WTC11 (cell line): ENCODE measurements around the gene SH3TC1. TPM values are rescaled to one million over a fixed set of nuclear protein-coding genes. Genes with fewer than 3 reads are reported as not detected.
A peak's percentile ranks its signal among the peaks of the same experiment; 100 is the strongest.

Experiments
- ATAC-seq: fragments of 200-7000 bp; cut with Tn5 transposase; 2 replicates; pipeline ENCODE4 v1.10.0; 2021; ENCODE audit warnings: mild to moderate bottlenecking, moderate library complexity
- CTCF ChIA-PET: fragments of 300-600 bp; sonication (Branson Sonifier 250); formaldehyde crosslinking; loops from one replicate; lab custom pipeline; 2021; ENCODE audit warnings: antibody characterized with exemption; lab: Charles Lee
- POLR2A ChIA-PET: fragments of 350-600 bp; sonication (Branson Sonifier 250); formaldehyde crosslinking; loops from one replicate; lab custom pipeline; 2021; ENCODE audit warnings: antibody characterized with exemption; lab: Charles Lee
- DNase-seq: peaks from one replicate; pipeline ENCODE4 v3.0.0; 2021; ENCODE audit warnings: low spot score
- H3K27ac Mint-ChIP-seq: 2 replicates; pipeline ENCODE4 v1.8.0; 2021; ENCODE audit warnings: mixed read lengths
- H3K27me3 Mint-ChIP-seq: 2 replicates; pipeline ENCODE4 v1.8.0; 2021; ENCODE audit warnings: low read depth, mild to moderate bottlenecking, moderate library complexity, mixed read lengths
- H3K36me3 Mint-ChIP-seq: 2 replicates; pipeline ENCODE4 v1.8.0; 2021; ENCODE audit warnings: mixed read lengths
- H3K4me1 Mint-ChIP-seq: 2 replicates; pipeline ENCODE4 v1.8.0; 2022; ENCODE audit warnings: mixed read lengths
- H3K4me3 Mint-ChIP-seq: 2 replicates; pipeline ENCODE4 v1.8.0; 2021; ENCODE audit warnings: mild to moderate bottlenecking, moderate library complexity, mixed read lengths
- H3K9me3 Mint-ChIP-seq: 2 replicates; pipeline ENCODE4 v1.8.0; 2021; ENCODE audit warnings: mixed read lengths
- AFF4 ChIP-seq: sonication (generic); formaldehyde crosslinking; IDR thresholded peaks from 2 replicates; pipeline ENCODE4 v1.8.1; 2023; ENCODE audit warnings: mild to moderate bottlenecking, missing genetic modification reagents, borderline replicate concordance
- ATF1 ChIP-seq: sonication (generic); formaldehyde crosslinking; IDR thresholded peaks from 2 replicates; pipeline ENCODE4 v1.8.1; 2023; ENCODE audit warnings: mild to moderate bottlenecking, moderate library complexity, missing genetic modification reagents
- CTCF ChIP-seq: fragments of 200-600 bp; IDR thresholded peaks from 2 replicates; pipeline ENCODE4 v1.8.0; 2022; ENCODE audit warnings: antibody characterized with exemption
- E2F4 ChIP-seq: sonication (generic); formaldehyde crosslinking; IDR thresholded peaks from 2 replicates; pipeline ENCODE4 v1.8.1; 2022; ENCODE audit warnings: low read depth, mild to moderate bottlenecking, moderate library complexity, missing genetic modification reagents, borderline replicate concordance
- ELF4 ChIP-seq: sonication (generic); formaldehyde crosslinking; IDR thresholded peaks from 2 replicates; pipeline ENCODE4 v1.8.1; 2022; ENCODE audit warnings: low read depth, mild to moderate bottlenecking, moderate library complexity, missing genetic modification reagents
- FOXP1 ChIP-seq: sonication (generic); formaldehyde crosslinking; IDR thresholded peaks from 2 replicates; pipeline ENCODE4 v1.8.0; 2022; ENCODE audit warnings: missing genetic modification reagents, mild to moderate bottlenecking, moderate library complexity, borderline replicate concordance
- GABPB1 ChIP-seq: sonication (generic); formaldehyde crosslinking; IDR thresholded peaks from 2 replicates; pipeline ENCODE4 v1.8.1; 2023; ENCODE audit warnings: mild to moderate bottlenecking, missing genetic modification reagents
- HMGXB4 ChIP-seq: sonication (generic); formaldehyde crosslinking; IDR thresholded peaks from 2 replicates; pipeline ENCODE4 v1.8.1; 2023; ENCODE audit warnings: mild to moderate bottlenecking, moderate library complexity, missing genetic modification reagents
- IRF2 ChIP-seq: sonication (generic); formaldehyde crosslinking; IDR thresholded peaks from 2 replicates; pipeline ENCODE4 v1.8.0; 2022; ENCODE audit warnings: low read depth, missing genetic modification reagents, borderline replicate concordance
- MYBL2 ChIP-seq: sonication (generic); formaldehyde crosslinking; IDR thresholded peaks from 2 replicates; pipeline ENCODE4 v1.8.1; 2023; ENCODE audit warnings: mild to moderate bottlenecking, moderate library complexity, missing genetic modification reagents
- NR1H2 ChIP-seq: sonication (generic); formaldehyde crosslinking; IDR thresholded peaks from 2 replicates; pipeline ENCODE4 v1.9.0; 2021; ENCODE audit warnings: mild to moderate bottlenecking, moderate library complexity, missing genetic modification reagents
- NR2C2 ChIP-seq: sonication (generic); formaldehyde crosslinking; IDR thresholded peaks from 2 replicates; pipeline ENCODE4 v1.8.0; 2022; ENCODE audit warnings: mild to moderate bottlenecking, missing genetic modification reagents
- NR3C1 ChIP-seq: sonication (generic); formaldehyde crosslinking; conservative IDR thresholded peaks from 2 replicates; pipeline ENCODE4 v1.8.1; 2023; ENCODE audit warnings: low read depth, mild to moderate bottlenecking, missing genetic modification reagents
- PRRX2 ChIP-seq: fragments of 250-450 bp; sonication (Bioruptor Pico); IDR thresholded peaks from 2 replicates; pipeline ENCODE4 v1.8.0; 2021; ENCODE audit warnings: mild to moderate bottlenecking
- TP53 ChIP-seq: sonication (generic); formaldehyde crosslinking; IDR thresholded peaks from 2 replicates; pipeline ENCODE4 v1.8.1; 2023; ENCODE audit warnings: mild to moderate bottlenecking, missing genetic modification reagents
- total RNA-seq: library from RNA; stranded (reverse); gene quantifications from 3 replicates; pipeline ENCODE4 v1.2.3, GENCODE V29; 2021
- TF ChIP-seq, protein P1 (sequence below): sonication (generic); formaldehyde crosslinking; IDR thresholded peaks from 2 replicates; pipeline ENCODE4 v1.8.1; 2022; ENCODE audit warnings: mild to moderate bottlenecking, missing genetic modification reagents, moderate library complexity, borderline replicate concordance
- TF ChIP-seq, protein P2 (sequence below): fragments of 250-450 bp; sonication (Bioruptor Pico); conservative IDR thresholded peaks from 2 replicates; pipeline ENCODE4 v1.9.0; 2021; ENCODE audit warnings: mild to moderate bottlenecking
- TF ChIP-seq, protein P3 (sequence below): sonication (generic); formaldehyde crosslinking; IDR thresholded peaks from 2 replicates; pipeline ENCODE4 v1.8.1; 2022; ENCODE audit warnings: mild to moderate bottlenecking, moderate library complexity, missing genetic modification reagents
- TF ChIP-seq, protein P4 (sequence below): sonication (generic); formaldehyde crosslinking; IDR thresholded peaks from 2 replicates; pipeline ENCODE4 v1.8.0; 2023; ENCODE audit warnings: mild to moderate bottlenecking, missing genetic modification reagents

SH3TC1 gene
- total RNA-seq, 1 experiment from 2014 or later: 0.42 TPM

GRCh38 chr4:8269535-8270417, 70.7 kb downstream of the SH3TC1 start, which contains the start of gene HTRA3:
Gene HTRA3 (plus strand): TSS chr4:8269754. CDS start chr4:8269969, 215 bp downstream.
- POLR2A ChIA-PET: no interaction called here
- Mint-ChIP-seq H3K27ac (no peak within 1 kb of the TSS; the same call in 1 of the 2 replicates), H3K9me3 (no peaks in the 10 kb centered on the region), H3K27me3 (peaks cover 31% of the 10 kb centered on the region), H3K4me3 (peak within 1 kb of the TSS; percentile 54), H3K36me3 (no peaks in the 10 kb centered on the region), H3K4me1 (peaks cover 7% of the 10 kb centered on the region; the same call in 1 of the 2 replicates)
- peak; percentile 81 for ATAC-seq
- CTCF ChIA-PET: interaction anchor here (0.6 to 2.8 kb wide), 8 partner anchors 28 to 338 kb away, joined by 3 to 16 read pairs (median 6); no protein-coding TSS in a partner anchor
- peak; percentile 56 for DNase-seq
- TF ChIP-seq HMGXB4 (CRISPR knock-in tag) (peak; percentile 5; the same call in 1 of the 2 replicates), AFF4 (CRISPR knock-in tag) (no peak), ELF4 (no peak), CTCF (no peak), NR2C2 (CRISPR knock-in tag) (no peak), PRRX2 (no peak), ATF1 (CRISPR knock-in tag) (no peak), GABPB1 (CRISPR knock-in tag) (no peak), NR3C1 (CRISPR knock-in tag) (no peak), E2F4 (CRISPR knock-in tag) (0 out of 2 replicates have a peak, but pooled peaks have one; percentile 21), IRF2 (CRISPR knock-in tag) (no peak), FOXP1 (CRISPR knock-in tag) (peak; percentile 58; the same call in 1 of the 2 replicates), MYBL2 (CRISPR knock-in tag) (0 out of 2 replicates have a peak, but pooled peaks have one; percentile 48), TP53 (no peak), NR1H2 (CRISPR knock-in tag) (no peak)
- TF ChIP-seq, protein P1, sequence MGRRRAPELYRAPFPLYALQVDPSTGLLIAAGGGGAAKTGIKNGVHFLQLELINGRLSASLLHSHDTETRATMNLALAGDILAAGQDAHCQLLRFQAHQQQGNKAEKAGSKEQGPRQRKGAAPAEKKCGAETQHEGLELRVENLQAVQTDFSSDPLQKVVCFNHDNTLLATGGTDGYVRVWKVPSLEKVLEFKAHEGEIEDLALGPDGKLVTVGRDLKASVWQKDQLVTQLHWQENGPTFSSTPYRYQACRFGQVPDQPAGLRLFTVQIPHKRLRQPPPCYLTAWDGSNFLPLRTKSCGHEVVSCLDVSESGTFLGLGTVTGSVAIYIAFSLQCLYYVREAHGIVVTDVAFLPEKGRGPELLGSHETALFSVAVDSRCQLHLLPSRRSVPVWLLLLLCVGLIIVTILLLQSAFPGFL: no peak
- TF ChIP-seq, protein P2, sequence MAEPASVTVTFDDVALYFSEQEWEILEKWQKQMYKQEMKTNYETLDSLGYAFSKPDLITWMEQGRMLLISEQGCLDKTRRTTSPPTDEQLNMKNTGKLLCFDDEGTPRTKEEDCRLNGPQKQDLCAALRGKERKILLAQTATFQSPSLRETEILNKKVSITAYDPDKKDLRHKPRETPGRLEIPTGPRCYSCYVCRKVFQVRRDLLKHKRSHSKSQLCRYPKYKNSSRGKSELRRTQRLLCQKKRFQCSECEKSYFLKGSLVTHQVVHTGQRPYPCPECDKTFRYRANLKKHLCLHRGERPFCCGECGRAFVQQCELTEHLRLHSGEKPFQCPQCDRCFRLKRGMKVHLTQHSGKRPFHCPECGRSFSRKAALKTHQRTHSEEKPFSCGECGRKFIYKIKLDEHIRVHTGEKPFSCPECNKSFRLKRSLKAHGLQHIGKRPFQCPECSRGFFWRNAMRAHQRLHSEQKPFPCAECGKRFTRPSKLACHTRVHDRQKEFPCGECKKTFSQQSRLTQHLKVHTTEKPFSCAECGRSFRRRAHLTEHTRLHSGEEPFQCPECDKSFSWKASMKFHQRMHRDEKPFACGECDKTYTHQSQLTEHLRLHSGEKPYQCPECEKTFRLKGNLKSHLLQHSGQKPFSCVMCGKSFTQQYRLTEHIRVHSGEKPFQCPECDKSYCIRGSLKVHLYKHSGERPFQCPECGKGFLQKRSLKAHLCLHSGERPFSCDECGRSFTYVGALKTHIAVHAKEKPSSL: no peak
- TF ChIP-seq, protein P3, sequence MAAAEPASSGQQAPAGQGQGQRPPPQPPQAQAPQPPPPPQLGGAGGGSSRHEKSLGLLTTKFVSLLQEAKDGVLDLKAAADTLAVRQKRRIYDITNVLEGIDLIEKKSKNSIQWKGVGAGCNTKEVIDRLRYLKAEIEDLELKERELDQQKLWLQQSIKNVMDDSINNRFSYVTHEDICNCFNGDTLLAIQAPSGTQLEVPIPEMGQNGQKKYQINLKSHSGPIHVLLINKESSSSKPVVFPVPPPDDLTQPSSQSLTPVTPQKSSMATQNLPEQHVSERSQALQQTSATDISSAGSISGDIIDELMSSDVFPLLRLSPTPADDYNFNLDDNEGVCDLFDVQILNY (CRISPR knock-in tag): no peak
- TF ChIP-seq, protein P4, sequence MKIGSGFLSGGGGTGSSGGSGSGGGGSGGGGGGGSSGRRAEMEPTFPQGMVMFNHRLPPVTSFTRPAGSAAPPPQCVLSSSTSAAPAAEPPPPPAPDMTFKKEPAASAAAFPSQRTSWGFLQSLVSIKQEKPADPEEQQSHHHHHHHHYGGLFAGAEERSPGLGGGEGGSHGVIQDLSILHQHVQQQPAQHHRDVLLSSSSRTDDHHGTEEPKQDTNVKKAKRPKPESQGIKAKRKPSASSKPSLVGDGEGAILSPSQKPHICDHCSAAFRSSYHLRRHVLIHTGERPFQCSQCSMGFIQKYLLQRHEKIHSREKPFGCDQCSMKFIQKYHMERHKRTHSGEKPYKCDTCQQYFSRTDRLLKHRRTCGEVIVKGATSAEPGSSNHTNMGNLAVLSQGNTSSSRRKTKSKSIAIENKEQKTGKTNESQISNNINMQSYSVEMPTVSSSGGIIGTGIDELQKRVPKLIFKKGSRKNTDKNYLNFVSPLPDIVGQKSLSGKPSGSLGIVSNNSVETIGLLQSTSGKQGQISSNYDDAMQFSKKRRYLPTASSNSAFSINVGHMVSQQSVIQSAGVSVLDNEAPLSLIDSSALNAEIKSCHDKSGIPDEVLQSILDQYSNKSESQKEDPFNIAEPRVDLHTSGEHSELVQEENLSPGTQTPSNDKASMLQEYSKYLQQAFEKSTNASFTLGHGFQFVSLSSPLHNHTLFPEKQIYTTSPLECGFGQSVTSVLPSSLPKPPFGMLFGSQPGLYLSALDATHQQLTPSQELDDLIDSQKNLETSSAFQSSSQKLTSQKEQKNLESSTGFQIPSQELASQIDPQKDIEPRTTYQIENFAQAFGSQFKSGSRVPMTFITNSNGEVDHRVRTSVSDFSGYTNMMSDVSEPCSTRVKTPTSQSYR (CRISPR knock-in tag): no peak
